Spleen (tissue), 7 donors: Measurements from ENCODE around the gene PTGER4.

Experiments
- CTCF ChIP-seq, 11 experiments: fragments of 200-600 bp in 7 of 11; fragments of 450-650 bp in 4 of 11; sonication (generic) in 4 of 11; IDR thresholded peaks in 8 of 11; conservative IDR thresholded peaks in 3 of 11; 1 replicate in 7 of 11; 2 replicates in 4 of 11; pipeline versions ENCODE4 v1.4.0 to v1.8.0; 2016 to 2021; ENCODE audit warnings: antibody characterized with exemption in 11 of 11, inconsistent platforms in 4 of 11, mild to moderate bottlenecking in 1 of 11
- POLR2A ChIP-seq, 3 donors: fragments of 450-650 bp; IDR thresholded peaks; one replicate each; pipeline ENCODE4 v1.5.1; 2017; ENCODE audit warnings: antibody characterized with exemption in 3 of 3, mild to moderate bottlenecking in 1 of 3
- POLR2AphosphoS5 ChIP-seq, 3 donors: sonication (generic); formaldehyde crosslinking; IDR thresholded peaks; one replicate each; pipeline ENCODE4 v1.5.1; 2017; ENCODE audit warnings: antibody characterized with exemption in 3 of 3
- donor health status: DM: no; HTN: no; CAD: no; lungs with moderate emphysema.
- donor health status: DM: no; HTN: no; CAD: no.
- donor health status: DM: no; HTN: no; CAD: no.

GRCh38 chr5:40672425-40672824, 7.3 kb upstream of the PTGER4 start:
- TF ChIP-seq CTCF (IDR thresholded peaks at IDR 0.05 in 8 of 11, conservative IDR thresholded peaks at IDR 0.05 in 3 of 11) (no peak), POLR2A (IDR thresholded peaks at IDR 0.05) (no peak), POLR2AphosphoS5 (IDR thresholded peaks at IDR 0.05) (no peak)
